HG03565 (cell line): ENCODE measurements around the gene DPT.
"Not testable (repeated sequence)": the region's sequence is repeated elsewhere in the genome, so short reads cannot be mapped to it uniquely, and the experiment has no call there.

ENCODE experiments used
- ATAC-seq: cut with Tn5 transposase; IDR thresholded peaks from one replicate; pipeline ENCODE4 v1.9.1; 2021; ENCODE audit warnings: mild to moderate bottlenecking, moderate library complexity; ENCODE audit not compliant: unreplicated experiment

DPT gene

GRCh38 chr1:168728473-168729404, at the start of gene DPT:
Gene DPT, minus strand, starts transcription at chr1:168729206. Its CDS starts 32 bp downstream, at chr1:168729174.
- no peak for ATAC-seq

GRCh38 chr1:168775366-168775765, 46.4 kb upstream of the DPT start:
- ATAC-seq, result no peak

- no peak for ATAC-seq
Observed at GRCh38 chr1:168774241-168774640, 45.2 kb upstream of the DPT start.

DNA sequence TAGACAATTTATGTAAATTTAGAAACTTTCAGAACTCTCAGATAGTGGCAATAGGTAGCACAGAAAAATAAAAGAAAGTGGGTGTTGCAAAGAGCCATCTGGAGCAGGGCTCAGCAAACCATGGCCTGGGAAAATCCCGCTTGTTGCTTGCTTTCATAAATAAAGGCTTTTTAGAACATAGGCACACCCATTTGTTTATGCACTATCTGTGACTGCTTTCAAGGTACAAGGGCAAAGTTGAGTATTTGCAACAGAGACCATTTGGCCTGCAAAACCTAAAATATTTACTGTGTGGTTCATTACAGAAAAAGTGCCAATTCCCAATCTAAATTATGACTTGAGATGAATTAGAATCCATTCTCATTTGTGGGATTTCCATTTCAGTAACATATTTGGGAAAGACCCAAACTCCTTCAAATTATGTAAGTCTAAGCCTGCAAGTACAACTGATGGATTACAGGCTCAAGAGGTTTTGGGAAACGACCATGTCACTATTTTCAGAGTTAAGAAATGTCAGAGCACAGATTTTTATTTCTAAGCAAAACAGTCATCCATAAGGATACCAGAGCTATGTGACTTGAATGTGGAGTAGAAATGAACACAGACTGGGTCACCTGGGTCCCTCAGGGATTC, 43.5 kb upstream of the DPT start:
- no peak for ATAC-seq

- ATAC-seq, result no peak
Observed at GRCh38 chr1:168771104-168771630, 42.2 kb upstream of the DPT start.

DNA sequence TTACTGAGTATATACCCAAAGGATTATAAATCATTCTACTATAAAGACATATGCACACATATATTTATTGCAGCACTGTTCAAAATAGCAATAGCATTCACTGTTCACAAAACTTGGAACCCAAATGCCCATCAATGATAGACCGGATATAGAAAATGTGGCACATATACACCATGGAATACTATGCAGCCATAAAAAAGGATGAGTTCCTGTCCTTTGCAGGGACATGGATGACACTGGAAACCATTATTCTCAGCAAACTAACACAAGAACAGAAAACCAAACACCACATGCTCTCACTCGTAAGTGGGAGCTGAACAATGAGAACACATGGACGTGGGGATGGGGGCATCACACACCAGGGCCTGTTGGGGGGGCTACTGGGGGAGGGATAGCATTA, 40.9 kb upstream of the DPT start:
- not testable (repeated sequence) for ATAC-seq

GRCh38 chr1:168767894-168768584, 39.0 kb upstream of the DPT start:
- no peak for ATAC-seq

DNA sequence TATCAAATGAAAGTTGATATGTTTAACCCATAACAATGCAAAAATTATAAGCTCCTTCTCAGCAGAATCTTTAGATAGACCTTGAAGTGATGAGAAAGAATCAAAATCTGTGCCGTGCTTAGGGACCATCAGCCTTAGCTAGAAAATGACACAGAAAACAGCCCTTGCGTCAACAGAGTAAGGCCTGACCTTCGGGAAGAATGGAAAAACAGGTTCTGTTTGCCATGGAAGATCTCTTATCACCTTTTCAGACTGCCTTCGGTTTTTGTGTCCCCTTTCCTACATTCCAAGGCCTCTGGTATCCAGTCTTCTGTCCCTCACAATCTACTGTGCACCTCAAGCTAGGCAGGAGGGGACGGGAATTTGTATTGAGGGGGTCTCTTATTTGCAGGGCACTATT, 37.6 kb upstream of the DPT start:
- ATAC-seq, result no peak

GRCh38 chr1:168763031-168763430, 34.0 kb upstream of the DPT start:
- no peak for ATAC-seq

DNA sequence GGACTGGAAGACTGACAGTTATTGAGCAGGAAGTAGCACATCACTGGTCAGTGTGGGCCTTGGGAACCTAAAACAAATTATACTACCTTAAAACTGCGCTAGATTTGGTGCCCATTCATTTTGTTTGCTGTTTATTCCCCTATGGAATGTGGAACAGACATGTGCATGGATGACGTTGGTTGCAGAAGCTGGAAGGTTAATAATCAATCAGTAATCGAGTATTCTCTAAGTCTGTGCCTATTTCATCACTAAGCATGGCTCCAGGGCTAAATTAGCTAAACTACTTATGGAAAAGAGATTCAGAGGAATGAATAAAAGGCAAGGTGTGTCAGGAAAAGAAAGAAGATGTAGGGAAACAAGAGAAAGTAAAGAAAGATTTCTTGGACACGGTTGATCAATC, 33.5 kb upstream of the DPT start:
- no peak for ATAC-seq

DNA sequence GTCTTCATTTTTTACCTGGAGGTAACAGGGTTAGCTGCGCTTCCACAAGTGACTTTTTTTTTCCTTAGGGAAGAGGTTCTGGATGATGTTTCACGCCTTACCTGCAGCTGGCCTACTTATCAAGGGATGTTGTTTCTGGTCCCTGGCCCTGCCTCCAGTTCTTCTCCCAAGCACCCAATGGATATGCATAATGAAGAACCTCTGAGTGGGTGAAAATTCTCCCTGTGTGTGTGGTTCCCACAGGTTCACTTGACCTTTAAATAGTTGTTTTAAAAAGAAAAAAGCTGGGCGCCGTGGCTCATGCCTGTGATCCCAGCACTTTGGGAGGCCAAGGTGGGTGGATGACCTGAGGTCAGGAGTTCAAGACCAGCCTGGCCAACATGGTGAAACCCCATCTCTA, 31.8 kb upstream of the DPT start:
- no peak for ATAC-seq

DNA sequence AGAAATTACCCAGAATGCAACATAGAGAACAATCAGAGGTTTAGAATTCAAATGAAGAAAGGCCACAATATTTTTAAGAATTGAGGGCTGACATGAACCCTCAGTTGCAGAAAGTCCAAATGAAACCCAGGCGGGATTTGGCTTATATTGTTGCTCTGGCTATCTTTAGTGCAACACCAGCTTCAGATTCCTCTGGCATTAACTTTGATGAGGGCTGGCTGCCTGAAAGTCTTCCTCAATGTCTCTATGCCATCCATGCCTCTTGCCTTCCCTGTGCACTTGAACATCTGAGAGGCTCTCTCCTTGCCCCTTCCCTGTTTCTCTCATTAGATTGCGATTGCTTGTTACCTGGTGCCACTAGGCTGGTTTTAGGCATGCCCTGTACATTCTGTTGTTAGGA, 31.2 kb upstream of the DPT start:
- no peak for ATAC-seq

DNA sequence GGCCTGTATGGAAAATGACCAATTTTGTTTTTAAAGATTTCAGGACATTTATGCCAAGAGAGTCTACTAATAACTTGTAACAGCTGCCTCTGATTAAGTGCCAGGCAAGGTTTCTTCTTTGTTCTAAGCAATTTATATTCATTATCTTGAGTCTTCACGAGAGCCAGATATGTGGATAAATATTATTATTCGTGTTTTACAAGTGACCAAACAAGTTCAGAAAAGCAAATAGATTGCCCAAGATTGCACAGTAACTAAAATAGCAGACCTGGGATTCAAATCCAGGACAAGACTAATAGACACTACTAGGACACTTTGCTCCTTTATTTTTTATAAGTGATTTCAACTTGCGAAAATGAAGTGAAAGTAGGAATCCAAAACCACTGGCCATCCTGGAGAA, 30.1 kb upstream of the DPT start:
- no peak for ATAC-seq

DNA sequence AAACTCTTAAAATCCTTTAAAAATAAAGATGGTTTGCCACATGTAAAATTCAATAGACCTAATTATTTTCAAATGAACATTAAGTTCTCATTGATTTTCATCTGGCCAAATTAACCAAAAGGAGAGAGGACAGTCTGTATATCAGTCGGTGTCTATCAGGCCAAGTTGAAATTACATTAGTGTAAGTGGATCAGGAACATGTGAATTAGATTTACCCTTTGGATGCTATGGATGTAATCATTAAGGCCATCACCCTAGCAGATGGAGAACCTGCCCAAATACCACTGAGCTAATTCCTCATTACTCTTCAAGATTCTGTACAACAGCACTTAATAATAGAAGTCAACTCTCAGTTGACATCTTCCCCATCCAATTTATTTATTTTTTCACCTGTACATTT, 29.5 kb upstream of the DPT start:
- no peak for ATAC-seq

DNA sequence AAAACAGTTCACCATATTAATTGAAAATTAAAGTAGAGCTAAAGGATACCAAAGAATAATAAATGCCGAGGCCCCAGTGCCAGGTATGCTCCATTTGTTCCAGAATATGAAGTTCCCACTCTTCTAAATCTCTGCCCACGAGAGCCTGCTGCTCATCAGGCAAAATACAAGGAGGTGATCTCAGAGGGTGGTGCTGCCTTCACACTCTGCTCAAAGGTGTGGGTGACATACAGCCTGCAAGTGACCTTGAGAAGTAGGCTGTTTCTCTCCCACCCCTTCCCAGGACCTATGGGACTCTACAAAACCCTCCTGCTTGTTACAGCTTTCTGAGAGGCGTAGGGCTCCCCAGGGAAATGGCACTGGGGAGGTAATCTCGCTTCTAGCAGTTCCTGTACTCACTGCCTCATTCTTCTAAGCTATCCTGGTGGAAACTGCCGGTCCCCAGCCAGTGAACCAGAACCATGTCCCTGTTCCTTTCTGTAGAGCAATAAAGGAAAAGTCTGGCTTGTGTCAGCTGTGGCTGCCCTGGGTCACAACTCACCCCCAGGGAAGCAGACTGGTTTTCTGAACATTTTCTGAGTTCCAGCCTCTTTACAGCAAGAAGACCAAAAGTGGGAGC, 26.9 kb upstream of the DPT start:
- ATAC-seq, result no peak

DNA sequence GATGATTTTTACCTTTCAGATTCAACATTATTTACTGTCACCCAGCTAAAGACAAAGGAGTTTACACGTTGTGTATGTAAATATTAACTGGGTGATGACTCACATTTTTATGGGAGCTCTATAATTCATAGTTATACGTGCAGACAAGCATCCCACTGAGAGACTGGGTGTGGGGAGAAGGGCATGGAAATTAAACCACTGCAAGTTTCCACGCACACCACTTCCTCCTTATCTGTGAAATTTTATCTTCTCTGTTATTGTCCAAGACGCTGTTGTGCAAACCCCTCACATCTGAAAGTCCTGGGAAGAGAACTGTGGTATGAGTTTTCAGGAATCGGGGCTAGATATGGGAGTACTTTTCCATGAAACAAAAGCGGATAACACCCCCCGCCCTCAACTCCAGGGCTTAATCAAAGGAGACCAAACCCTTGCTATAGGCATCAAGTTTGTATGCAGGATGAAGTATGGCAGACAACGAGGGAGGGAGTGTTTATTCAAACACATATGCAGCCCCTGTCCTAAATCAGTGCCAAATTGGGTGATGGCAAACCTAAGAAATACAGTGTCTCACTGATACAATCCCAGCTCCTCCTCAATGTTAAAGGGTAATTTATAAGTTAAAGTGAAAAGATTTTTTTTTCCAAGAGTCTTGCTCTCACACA, 23.3 kb upstream of the DPT start:
- ATAC-seq, result no peak

GRCh38 chr1:168751195-168751650, 22.2 kb upstream of the DPT start:
- ATAC-seq, result no peak

DNA sequence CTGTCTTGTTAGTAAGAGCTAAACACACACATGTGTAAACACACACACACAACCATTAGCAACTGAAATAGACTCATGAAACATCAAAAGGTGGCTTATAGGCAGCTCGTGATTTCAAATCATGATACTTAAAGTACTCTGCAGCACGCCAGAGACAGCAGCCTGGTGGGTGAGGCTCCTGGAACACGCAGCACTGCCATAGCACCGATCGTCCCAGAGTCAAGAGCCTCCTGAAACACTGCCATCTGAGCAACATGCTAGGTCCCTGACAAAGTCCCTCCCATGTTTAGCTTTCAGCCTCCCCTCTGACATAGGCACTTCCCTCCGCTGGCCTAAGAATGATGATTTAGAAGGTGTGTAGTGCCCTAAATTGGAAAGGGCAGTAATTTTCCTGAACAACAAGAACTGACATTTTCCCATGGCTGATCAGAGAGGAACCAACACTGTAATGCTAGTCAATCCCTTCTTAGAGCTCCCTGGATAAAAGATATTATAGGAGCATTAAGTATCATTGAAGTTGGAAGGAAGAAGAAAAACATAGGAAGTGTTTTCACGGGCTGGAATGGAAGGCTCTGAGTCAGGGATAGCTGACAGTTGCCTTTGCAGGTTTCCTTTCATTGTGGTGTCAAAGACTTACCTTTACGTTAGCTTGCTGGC, 14.1 kb upstream of the DPT start:
- no peak for ATAC-seq

- ATAC-seq, result no peak
Observed at GRCh38 chr1:168742386-168742785, 13.4 kb upstream of the DPT start.

DNA sequence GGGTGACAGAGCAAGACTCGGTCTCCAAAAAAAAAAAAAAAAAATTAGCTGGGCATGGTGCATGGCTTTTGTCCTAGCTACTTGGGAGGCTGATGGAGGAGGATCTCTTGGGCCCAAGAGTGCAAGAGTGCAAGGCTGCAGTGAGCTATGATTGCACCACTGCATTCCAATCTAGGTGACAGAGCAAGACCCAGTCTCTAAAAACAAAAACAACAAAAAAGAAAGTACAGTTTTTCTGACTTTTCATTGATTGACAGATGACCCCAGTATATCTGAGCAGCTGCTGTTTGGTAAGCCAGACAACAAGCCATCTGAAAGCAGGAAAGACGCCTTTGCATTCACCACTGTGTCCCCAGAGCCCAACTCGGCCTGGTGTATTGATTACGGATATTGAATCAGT, 10.9 kb upstream of the DPT start:
- ATAC-seq, result no peak
